HG03575 (cell line): ENCODE data around the gene XPO6.

ENCODE experiments used
- ATAC-seq: cut with Tn5 transposase; IDR thresholded peaks from one replicate; pipeline ENCODE4 v1.9.1; 2021; ENCODE audit not compliant: unreplicated experiment, insufficient number of reproducible peaks, low FRiP score; ENCODE audit errors: extremely low read depth

The XPO6 gene

DNA sequence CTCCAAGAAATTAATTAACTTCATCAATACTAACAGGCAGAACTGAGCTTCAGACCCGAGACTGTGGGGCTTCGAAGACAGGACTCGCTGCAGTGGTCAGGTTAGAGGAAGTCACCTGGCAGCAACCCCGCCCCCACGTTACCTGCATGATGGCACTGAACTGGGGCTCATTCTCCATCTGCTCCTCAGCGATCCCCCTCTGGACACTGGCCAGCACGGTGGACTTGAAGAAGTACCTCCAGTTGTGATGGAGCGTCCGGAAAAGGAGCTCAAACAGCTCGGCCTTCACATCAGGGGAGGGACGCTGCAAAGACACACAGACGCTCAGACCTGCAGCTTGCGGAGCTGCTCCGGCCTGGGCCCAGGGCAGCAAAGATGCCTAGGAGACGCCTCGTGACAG, 107.4 kb downstream of the XPO6 start:
- no peak for ATAC-seq

- no peak for ATAC-seq
Observed at GRCh38 chr16:28103516-28104170, 108.1 kb downstream of the XPO6 start.

- ATAC-seq, result no peak
Observed at GRCh38 chr16:28101533-28101890, 110.3 kb downstream of the XPO6 start.

GRCh38 chr16:28100810-28101532, 110.8 kb downstream of the XPO6 start:
- no peak for ATAC-seq

DNA sequence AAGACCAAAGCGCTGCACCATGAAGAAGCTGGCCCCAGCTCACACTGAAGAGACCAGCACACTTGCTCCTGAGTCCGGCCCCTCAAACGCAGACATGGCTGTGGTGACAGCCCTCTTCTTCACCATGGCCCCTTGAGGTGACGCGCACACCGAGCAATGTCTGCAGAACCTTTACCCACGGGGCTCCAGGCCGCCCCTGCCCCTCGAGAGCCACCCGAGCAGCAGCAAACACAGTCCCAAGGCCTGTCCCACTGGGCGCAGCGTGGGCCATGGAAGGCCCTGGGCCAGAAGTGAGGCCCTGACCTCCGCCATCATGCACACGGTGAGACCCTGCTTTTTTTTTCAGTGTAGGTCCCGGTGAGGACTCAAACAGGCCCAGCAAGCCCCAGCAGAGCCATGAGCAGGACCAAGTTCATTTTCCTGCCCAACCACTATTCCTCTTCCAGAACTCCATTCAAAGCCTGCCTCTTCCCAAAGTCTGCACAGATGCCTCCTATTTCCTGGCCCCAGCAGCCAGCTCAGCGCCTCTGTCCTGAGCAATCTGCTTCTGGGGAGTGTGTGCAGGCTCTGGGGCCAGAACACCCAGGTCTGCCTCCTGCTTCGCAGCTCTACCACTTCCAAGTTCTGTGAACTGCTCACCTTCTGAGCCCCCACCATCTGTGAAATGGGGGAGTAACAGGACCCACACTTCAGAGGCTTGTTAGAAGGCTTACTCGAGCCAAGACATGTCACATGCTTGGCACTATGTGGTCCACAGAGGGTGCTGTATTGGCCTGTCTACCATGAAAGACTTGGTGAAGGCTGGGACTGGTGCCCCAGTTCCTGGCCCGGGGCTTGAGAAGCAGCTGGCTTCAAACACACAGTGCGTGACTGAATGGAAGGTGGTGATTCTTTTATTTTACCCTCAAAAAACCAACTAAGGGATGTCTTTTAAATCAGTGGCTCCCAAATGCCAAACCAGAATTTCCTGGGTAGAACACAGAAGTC, 112.5 kb downstream of the XPO6 start:
- ATAC-seq, result no peak

DNA sequence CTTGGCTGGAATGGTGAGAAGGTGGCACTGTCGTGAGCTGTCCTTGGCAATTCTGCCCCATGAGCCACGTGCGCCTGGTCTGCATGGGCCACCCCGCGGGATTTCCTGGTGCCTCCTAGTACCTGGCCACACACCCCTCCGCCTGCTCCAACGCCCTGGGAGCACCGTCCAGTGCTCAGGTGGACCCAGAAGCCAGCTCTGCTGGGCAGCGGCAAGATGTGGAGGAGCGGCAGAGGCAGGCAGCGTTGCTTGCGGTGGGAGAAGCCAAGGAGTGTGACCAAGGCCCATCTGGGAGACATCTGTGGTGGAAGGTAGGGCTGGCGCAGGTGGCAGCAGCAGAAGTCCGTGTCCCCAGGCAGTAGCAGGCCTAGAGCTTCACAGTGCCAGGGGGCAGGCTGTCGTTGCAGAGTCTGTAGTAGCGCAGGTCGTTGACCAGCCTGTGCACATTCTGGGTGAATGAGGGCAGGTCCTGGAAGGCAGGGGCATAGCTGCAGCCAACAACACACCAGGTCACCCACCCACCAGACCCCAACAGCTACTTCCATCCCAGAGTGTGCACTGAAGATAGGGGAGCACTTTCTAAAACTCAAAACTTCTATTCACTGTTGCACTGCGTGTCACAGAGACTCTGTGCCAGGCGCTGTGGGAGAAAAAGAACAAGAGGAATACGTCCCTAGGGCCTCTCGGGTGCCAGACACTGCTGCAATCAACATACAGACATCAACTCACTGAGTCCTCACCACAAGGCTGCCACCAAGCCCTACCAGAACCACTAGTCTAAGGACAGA, 113.4 kb downstream of the XPO6 start:
- ATAC-seq, result no peak

GRCh38 chr16:28096983-28097899, 114.5 kb downstream of the XPO6 start:
- no peak for ATAC-seq

GRCh38 chr16:28093385-28093725, 118.4 kb downstream of the XPO6 start:
- ATAC-seq, result no peak

GRCh38 chr16:28092721-28093384, 118.9 kb downstream of the XPO6 start:
- no peak for ATAC-seq

GRCh38 chr16:28091656-28092055, 120.1 kb downstream of the XPO6 start:
- no peak for ATAC-seq

DNA sequence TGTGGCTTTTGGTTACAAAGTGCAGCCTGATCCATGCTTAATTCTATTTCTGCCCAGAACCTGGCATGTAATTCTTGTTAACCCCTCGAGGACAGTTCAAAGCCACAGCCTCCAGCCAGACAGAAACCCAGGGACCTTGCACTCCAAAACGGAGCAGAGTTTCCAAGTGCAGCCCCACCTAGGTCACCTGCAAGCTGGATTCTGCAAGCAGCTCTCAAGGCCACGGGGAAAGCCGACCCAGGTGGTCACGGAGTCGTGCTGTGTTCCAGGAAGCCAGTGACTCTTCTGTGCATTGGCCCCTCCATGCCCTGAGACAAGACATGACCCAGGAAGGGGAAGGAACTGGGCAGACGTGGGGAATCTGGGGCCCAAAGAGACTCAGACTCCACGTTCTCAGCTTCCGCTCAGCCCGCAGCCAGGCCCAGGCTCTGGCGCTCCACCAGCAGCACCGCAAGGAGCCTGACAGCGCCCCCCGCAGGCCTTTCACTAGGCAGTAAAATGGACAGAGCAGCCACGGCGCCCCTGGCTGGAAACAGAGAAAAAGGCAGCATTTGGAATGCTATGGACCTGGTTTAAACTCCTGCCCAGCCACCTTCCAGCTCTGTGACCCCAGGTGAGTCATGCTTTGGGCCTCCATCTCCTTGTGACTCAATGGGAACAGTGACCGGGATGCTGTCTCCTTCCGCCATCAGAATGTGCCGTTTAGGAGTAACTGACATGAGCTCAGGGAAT, 121.0 kb downstream of the XPO6 start:
- ATAC-seq, result no peak

DNA sequence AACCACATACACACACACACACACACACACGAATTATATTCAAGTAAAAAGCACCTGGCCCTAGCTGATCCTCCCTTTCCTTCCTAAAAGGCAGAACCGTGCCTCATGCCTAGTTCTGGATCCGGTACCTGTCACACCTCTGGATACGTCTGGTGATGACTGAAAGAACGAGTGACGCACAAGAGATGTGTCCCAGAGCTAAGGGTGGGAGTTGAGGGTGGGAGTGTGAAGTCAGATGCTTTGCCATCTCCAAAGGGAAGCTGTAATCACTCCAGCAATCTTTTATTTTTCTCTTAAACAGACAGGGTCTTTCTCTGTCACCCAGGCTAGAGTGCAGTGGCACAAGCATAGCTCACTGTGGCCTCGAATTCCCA, 121.8 kb downstream of the XPO6 start:
- no peak for ATAC-seq

DNA sequence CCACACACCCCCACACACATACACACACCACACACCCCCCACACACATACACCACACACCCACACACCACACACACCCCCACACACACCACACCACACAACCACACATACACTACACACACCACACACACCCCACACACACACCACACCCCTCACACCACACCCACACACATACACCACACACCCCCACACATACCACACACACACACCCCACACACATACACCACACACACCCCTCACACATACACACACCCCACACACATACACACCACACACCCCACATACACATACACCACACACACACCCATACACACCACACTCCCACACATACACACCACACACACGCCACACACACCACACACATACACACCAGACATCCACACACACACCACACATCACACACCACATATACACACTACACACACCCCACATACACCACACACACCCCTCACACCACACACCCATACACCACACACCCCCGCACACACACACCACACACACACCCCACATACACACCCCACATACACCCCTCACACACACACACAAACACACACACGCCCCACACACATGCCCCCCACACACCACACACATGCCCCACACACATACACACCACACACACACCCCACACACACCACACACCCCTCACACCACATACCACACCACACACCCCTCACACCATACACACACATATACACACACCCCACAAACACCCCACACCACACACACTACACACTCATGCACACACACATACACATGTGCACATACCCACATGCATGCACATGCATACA, 122.4 kb downstream of the XPO6 start:
- ATAC-seq, result no peak

DNA sequence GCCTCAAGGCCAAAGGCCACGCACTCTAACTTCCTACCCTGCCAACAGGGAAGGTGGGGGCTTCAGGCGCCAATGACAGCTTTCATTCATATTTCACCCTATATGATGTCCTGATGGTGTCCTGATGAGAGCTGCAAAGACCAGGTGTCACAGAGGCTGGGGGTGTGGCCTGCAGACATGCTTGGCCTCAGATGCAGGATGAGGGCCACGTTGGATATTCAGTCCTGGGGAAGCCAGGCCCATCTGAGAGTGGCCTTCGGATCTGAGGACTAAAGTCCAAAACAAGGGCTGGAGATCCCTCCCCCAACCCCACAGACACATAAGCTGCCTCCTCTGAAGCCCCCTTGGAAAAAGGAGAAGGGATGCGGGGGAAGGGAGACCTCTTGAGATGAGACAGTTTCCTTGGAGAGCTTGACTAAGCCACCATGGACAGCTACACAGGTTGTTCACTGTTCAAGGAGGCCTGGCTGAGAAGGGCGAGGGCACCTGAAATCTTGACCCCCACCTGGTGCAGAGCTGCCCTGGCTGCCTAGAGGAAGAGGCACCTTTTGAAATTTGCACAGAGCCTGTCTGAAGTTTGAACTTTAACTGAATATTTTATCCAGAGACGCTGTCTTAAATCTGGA, 124.0 kb downstream of the XPO6 start:
- ATAC-seq, result no peak

DNA sequence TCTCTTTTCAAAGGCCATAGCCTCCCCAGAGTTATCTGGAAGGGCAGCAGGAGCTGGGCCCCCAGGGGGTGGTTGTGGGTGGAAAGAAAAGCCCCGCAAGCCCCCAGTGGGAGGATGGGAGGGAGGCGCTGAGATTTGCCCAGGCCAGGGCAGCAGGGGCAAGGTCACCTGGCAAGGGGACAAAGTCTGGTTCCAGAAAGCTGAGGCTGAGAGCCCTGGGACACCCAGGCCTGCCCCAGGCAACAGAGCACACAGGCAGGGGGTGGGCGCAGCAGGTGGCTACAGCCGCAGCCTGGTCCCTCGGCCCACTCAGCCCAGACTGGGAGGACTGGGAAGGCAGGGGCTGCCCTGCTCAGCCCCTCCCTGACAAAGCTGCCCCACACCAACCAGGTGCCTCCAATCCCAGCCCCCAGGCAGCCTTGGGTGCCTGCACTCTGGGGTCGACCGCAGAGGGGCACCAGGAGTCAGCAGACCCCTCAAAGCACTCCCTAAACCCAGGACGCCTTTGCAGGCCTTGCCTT, 124.6 kb downstream of the XPO6 start:
- ATAC-seq, result no peak
